GM23248 (cell line): Measurements from ENCODE around the gene ATXN7. TPM values are rescaled to one million over a fixed set of nuclear protein-coding genes. Genes with fewer than 3 reads are reported as not detected.

ENCODE experiments used
- DNase-seq: peaks from one replicate; pipeline ENCODE4 v3.0.0-alpha.2; 2015
- H2AFZ ChIP-seq: fragments of 200-600 bp; sonication (generic); 2 replicates; pipeline ENCODE4 v1.6.1; 2016; ENCODE audit warnings: antibody characterized with exemption
- H3F3A ChIP-seq: fragments of 200-600 bp; sonication (generic); 2 replicates; pipeline ENCODE4 v1.6.1; 2016; ENCODE audit warnings: mild to moderate bottlenecking, antibody characterized with exemption, mixed run types; ENCODE audit not compliant: insufficient read depth
- H3K27ac ChIP-seq: fragments of 200-600 bp; sonication (generic); 2 replicates; pipeline ENCODE4 v1.5.1; 2016; ENCODE audit warnings: mild to moderate bottlenecking
- H3K27me3 ChIP-seq: fragments of 200-600 bp; sonication (generic); replicated peaks from 2 replicates; pipeline ENCODE4 v1.6.1; 2016; ENCODE audit warnings: mild to moderate bottlenecking; ENCODE audit not compliant: insufficient read depth
- H3K36me3 ChIP-seq: fragments of 200-600 bp; sonication (generic); 2 replicates; pipeline ENCODE4 v1.6.1; 2016; ENCODE audit warnings: low read depth, mild to moderate bottlenecking
- H3K4me1 ChIP-seq: fragments of 200-600 bp; sonication (generic); 2 replicates; pipeline ENCODE4 v1.6.1; 2016; ENCODE audit warnings: mild to moderate bottlenecking; ENCODE audit not compliant: insufficient read depth
- H3K4me2 ChIP-seq: fragments of 200-600 bp; sonication (generic); one replicate; pipeline ENCODE4 v1.6.1; 2016; ENCODE audit warnings: mild to moderate bottlenecking; ENCODE audit not compliant: unreplicated experiment
- H3K4me3 ChIP-seq: fragments of 200-600 bp; sonication (generic); 2 replicates; pipeline ENCODE4 v1.5.1; 2016; ENCODE audit warnings: mild to moderate bottlenecking
- H3K79me2 ChIP-seq: fragments of 200-600 bp; sonication (generic); 2 replicates; pipeline ENCODE4 v1.6.1; 2016; ENCODE audit warnings: mild to moderate bottlenecking; ENCODE audit not compliant: insufficient read depth
- H3K9ac ChIP-seq: fragments of 200-600 bp; sonication (generic); 2 replicates; pipeline ENCODE4 v1.6.1; 2016; ENCODE audit warnings: mild to moderate bottlenecking
- H3K9me2 ChIP-seq: fragments of 200-600 bp; sonication (generic); 2 replicates; pipeline ENCODE4 v1.6.1; 2016; ENCODE audit warnings: mixed run types, mild to moderate bottlenecking, moderate library complexity; ENCODE audit not compliant: insufficient read depth
- H3K9me3 ChIP-seq: fragments of 200-600 bp; sonication (generic); one replicate; pipeline ENCODE4 v1.6.1; 2017; ENCODE audit warnings: low read depth
- H4K20me1 ChIP-seq: fragments of 200-600 bp; sonication (generic); 2 replicates; pipeline ENCODE4 v1.6.0; 2016; ENCODE audit not compliant: insufficient read depth
- EZH2 ChIP-seq: fragments of 200-600 bp; sonication (generic); IDR thresholded peaks from 2 replicates; pipeline ENCODE4 v1.6.1; 2018; ENCODE audit warnings: antibody characterized with exemption, mild to moderate bottlenecking; ENCODE audit not compliant: insufficient read depth, poor library complexity, severe bottlenecking
- EZH2phosphoT487 ChIP-seq: fragments of 200-600 bp; sonication (generic); IDR thresholded peaks from 2 replicates; pipeline ENCODE4 v1.6.1; 2018; ENCODE audit warnings: antibody characterized with exemption, moderate library complexity, mild to moderate bottlenecking, low read depth; ENCODE audit not compliant: insufficient read depth
- WGBS, 2 experiments: methylation state at CpG; one replicate each; pipeline ENCODE4 v1.1.6; 2015 to 2017; ENCODE audit warnings: low lambda C conversion rate in 2 of 2, low coverage in 1 of 2; ENCODE audit errors: missing lambda C conversion rate in 2 of 2; 5-methylcytosine and 5-hydroxymethylcytosine counted together
- in situ Hi-C: fragments of 300-500 bp; cut with MboI; formaldehyde crosslinking; loops from 2 replicates; pipeline ENCODE4 v1.15.0; 2020
- polyA plus RNA-seq: library from polyadenylated mRNA; unstranded; fragments of >200 nt; fragmentation: Nextera tagmentation; extraction: Ambion mirVana; gene quantifications from 2 replicates; pipeline ENCODE4 v1.2.1, GENCODE V29; 2016
- total RNA-seq: library from RNA; depleted of rRNA; stranded (reverse); fragments of >200 nt; shearing (Covaris generic); gene quantifications from 2 replicates; pipeline ENCODE4 v1.2.3, GENCODE V29; 2014

ATXN7 gene
- total and polyA plus RNA-seq, 2 experiments from 2014 or later = 2.4 to 3.9 TPM

- in situ Hi-C loops = loop anchor here (25.0 kb wide), 1 partner anchor 215 kb away; no protein-coding TSS in a partner anchor
- H3K9me2 ChIP-seq = no peaks in the 10 kb centered on the region
- H3K79me2 ChIP-seq = no peaks in the 10 kb centered on the region
- peaks cover 20% of the 10 kb centered on the region for H3K4me1 ChIP-seq
- no peak for TF ChIP-seq EZH2phosphoT487
- TF ChIP-seq EZH2 = no peak
- no peak overlapping the region for H3K4me3 ChIP-seq
- H3K4me2 ChIP-seq = no peak overlapping the region
- no peak overlapping the region for H2AFZ ChIP-seq
- H3K36me3 ChIP-seq = no peaks in the 10 kb centered on the region
- no peaks in the 10 kb centered on the region for H3K9me3 ChIP-seq
- no peak for DNase-seq
- no peak overlapping the region for H3K27ac ChIP-seq
- no peaks in the 10 kb centered on the region for H4K20me1 ChIP-seq
- H3F3A ChIP-seq = peaks cover 23% of the 10 kb centered on the region
- no peaks in the 10 kb centered on the region for H3K27me3 ChIP-seq
- no peak overlapping the region for H3K9ac ChIP-seq
- 50 to 51% methylated on average over 6 of the region's 6 CpGs for WGBS, 2 experiments
Measured at GRCh38 chr3:64046996-64047594, 183.4 kb downstream of the ATXN7 start.

- peaks cover 23% of the 10 kb centered on the region for H3F3A ChIP-seq
- H3K79me2 ChIP-seq = no peaks in the 10 kb centered on the region
- no peak for TF ChIP-seq EZH2phosphoT487
- TF ChIP-seq EZH2 = no peak
- 97% methylated on average over 7 of the region's 7 CpGs for WGBS, 2 experiments
- no peaks in the 10 kb centered on the region for H3K9me3 ChIP-seq
- no peak overlapping the region for H3K27ac ChIP-seq
- H3K9me2 ChIP-seq = no peaks in the 10 kb centered on the region
- in situ Hi-C loops = loop anchor here (25.0 kb wide), 1 partner anchor 215 kb away; no protein-coding TSS in a partner anchor
- no peak overlapping the region for H3K4me3 ChIP-seq
- H3K36me3 ChIP-seq = no peaks in the 10 kb centered on the region
- 0 out of 2 replicates have a peak overlapping the region, but pooled peaks have one; percentile 15 for H2AFZ ChIP-seq
- H4K20me1 ChIP-seq = no peaks in the 10 kb centered on the region
- H3K9ac ChIP-seq = no peak overlapping the region
- no peaks in the 10 kb centered on the region for H3K27me3 ChIP-seq
- DNase-seq = no peak
- peaks cover 20% of the 10 kb centered on the region for H3K4me1 ChIP-seq
- no peak overlapping the region for H3K4me2 ChIP-seq
Measured at GRCh38 chr3:64047787-64048186, 184.1 kb downstream of the ATXN7 start.

- H3K27ac ChIP-seq = peak overlapping the region; percentile 52
- no peaks in the 10 kb centered on the region for H3K79me2 ChIP-seq
- no peaks in the 10 kb centered on the region for H3K9me2 ChIP-seq
- H3K4me3 ChIP-seq = no peak overlapping the region
- no peaks in the 10 kb centered on the region for H3K9me3 ChIP-seq
- 26 to 29% methylated on average over 3 of the region's 3 CpGs for WGBS, 2 experiments
- no peak overlapping the region for H3K9ac ChIP-seq
- peaks cover 23% of the 10 kb centered on the region for H3F3A ChIP-seq
- H3K27me3 ChIP-seq = no peaks in the 10 kb centered on the region
- H2AFZ ChIP-seq = no peak overlapping the region
- DNase-seq = peak; percentile 67
- peaks cover 20% of the 10 kb centered on the region for H3K4me1 ChIP-seq
- no peak for TF ChIP-seq EZH2phosphoT487
- no peak for TF ChIP-seq EZH2
- no peaks in the 10 kb centered on the region for H4K20me1 ChIP-seq
- H3K36me3 ChIP-seq = no peaks in the 10 kb centered on the region
- in situ Hi-C loops = loop anchor here (25.0 kb wide), 1 partner anchor 214 kb away; no protein-coding TSS in a partner anchor
- peak overlapping the region; percentile 11 for H3K4me2 ChIP-seq
Measured at GRCh38 chr3:64048631-64049061, 185.0 kb downstream of the ATXN7 start.

DNA sequence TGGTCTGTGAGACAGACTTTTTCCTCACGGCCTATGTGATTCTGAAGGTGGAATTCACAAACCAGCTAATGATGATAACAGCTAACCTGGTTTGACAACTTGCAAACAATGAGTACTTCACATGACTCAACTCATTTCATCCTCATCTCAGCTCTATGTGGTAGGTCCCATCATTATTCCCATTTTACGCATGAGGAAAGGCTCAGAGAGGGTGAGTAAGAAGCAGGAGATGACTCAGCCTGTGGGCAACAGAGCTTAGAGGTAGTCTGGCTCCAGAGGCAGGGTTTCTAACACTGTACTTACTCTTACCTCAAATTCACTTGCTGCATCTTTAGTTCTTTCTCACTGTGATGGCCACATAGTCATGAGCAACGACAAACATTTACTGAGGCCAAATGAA, 185.5 kb downstream of the ATXN7 start:
- Histone ChIP-seq H3K9ac (no peak overlapping the region), H3K4me2 (peak overlapping the region; percentile 11), H2AFZ (no peak overlapping the region), H3K27ac (peak overlapping the region; percentile 52), H3K9me2 (no peaks in the 10 kb centered on the region), H3K4me3 (no peak overlapping the region), H4K20me1 (no peaks in the 10 kb centered on the region), H3K27me3 (no peaks in the 10 kb centered on the region), H3K4me1 (peaks cover 20% of the 10 kb centered on the region), H3K79me2 (no peaks in the 10 kb centered on the region), H3F3A (peaks cover 23% of the 10 kb centered on the region), H3K36me3 (no peaks in the 10 kb centered on the region), H3K9me3 (no peaks in the 10 kb centered on the region)
- 3 to 8% methylated on average over 3 of the region's 3 CpGs for WGBS, 2 experiments
- TF ChIP-seq EZH2phosphoT487 (no peak), EZH2 (no peak)
- in situ Hi-C loops = loop anchor here (25.0 kb wide), 1 partner anchor 213 kb away; no protein-coding TSS in a partner anchor
- peak; percentile 77 for DNase-seq
